Eye (tissue), 1 donor: ENCODE results near the gene SELENON.
A peak's percentile ranks its signal among the peaks of the same experiment; 100 is the strongest.

Experiments
- DNase-seq: peaks from one replicate; pipeline ENCODE4 v3.0.0-alpha.2; 2015

The SELENON gene

DNA sequence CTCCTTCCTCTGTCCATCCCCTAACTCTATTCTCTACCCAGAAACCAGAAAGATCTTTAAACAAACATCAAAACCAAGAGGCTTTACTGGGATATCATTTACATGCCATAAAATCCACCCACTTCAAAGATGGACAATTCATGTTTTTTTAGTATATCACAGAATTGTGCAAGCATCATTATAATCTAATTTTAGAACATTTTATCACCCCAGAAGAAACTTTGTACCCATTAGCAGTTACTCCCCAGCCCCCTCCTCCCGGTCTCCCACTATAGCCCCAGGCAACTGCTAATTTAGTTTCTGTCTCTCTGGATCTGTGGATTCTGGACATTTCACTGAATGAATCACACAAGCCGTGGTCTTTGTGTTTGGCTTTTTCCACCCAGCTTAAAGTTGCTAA, 4.8 kb upstream of the SELENON start:
- DNase-seq, result no peak

DNA sequence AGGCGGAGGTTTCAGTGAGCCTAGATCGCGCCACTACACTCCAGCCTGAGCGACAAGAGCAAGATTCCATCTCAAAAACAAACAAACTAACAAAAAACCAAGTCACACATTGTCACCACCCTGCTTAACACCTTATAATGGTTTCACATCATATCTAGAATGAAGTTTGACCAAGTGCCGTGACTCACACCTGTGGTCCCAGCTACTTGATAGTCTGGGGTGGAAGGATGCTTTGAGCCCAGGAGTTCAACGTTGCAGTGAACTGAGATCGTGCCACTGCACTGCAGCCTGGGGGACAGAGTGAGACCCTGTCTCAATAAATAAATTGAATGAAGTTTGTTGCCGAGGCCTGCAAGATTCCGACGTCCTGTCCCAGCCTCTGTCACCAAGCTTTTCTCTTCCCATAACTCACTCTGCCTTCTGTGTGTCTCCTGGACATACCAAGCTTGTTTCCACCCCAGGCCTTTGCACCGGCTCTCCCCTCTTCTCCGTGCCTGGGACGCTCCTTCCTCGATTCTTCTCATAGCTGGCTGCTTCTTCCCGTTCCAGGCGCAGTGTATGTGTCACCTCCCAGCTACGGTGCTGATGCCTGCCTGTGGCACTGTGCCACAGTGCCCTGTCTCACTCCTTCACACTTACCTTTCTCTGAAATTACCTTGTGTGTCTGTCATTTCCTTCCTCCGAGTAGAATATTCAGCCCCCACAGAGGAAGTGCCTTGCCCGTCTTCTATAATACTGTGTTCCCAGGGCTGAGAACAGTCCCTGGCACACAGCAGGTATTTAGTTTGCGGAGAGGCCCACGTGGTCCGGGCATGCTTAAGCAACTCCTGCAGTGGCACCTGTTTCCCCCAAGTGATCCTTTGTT, 3.8 kb upstream of the SELENON start:
- DNase-seq, result no peak

DNA sequence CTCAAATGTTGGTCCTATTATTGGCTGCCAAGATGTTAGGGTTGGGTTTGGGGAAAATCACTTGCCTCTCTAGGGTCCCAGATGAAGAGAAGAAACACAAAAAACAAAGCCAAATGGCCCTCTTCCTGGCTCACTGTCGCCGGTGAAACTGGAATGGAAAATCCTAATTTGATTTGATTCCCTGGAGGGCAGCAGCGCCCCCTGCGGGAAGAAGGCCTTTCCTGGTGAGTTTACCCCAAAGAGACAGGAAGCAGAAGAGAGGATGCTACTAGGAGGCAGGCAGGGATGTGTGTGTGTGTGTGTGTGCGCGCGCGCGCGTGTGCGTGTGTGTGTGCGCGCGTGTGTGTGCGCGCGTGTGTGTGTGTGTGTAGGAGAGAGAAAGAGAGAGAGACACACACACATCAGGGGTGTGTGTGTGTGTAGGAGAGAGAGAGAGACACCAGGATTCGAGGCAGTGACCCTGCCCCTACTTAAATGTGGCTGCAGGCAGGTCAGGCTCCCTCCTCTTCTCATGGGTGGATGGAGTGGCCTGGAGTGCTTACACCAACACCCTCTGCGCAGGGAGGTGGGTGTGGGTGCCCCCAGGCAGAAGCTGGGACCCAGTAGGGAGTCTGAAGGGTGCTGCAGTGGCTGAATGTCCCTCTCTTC, 3.1 kb upstream of the SELENON start:
- peak; percentile 89 for DNase-seq

DNA sequence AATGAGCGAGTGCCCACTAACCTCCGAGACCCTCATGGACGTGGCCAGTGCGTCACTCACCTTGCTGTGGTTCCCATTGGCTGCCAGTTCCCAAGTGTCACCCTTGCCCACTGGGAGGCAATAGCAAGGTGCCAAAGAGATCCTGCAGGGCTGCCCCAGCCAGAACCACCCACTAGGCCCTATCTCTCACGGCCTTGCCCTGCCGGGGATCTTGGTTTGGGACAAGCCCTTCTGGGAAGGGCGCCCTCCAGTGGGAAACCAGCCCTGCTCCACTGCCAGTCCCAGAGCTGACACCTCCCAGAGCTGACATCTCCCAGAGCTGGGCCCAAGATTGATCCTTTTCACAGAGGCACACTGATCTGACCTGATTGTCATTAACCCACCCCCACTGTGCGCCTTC, 2.1 kb upstream of the SELENON start:
- no peak for DNase-seq

DNA sequence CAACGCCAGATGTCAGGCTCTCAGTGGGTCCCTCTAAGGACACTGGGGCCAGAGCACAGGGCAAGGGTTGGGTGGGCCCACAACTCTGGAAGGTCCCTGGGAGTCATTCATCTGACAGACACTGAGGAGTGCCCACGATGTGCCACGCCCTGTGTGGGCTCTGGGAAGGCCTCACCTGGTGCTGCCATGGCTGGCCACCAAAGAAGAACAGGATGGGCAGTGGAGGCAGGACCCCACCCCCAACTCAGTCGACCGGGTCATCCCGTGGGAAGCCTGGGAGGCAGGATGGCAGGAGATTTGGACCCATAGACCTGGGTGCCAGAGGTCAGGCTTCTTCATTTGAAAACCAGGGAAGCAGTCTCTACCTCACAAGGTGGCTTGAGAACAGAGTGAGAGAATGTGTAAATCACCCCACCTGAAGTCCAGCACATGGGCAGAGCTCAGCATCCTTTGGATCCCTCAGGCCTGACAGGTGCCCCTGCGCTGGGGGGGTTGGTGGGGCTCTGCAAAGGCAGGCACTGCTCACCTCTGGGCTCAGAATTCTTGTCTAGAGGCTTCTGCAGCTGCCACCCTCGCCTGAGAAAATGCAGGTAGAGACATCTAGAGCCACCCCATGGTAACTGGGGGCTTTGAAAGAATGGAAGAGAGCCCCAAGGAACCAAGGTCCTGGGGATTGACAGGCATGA, 1.2 kb upstream of the SELENON start:
- DNase-seq, result no peak

DNA sequence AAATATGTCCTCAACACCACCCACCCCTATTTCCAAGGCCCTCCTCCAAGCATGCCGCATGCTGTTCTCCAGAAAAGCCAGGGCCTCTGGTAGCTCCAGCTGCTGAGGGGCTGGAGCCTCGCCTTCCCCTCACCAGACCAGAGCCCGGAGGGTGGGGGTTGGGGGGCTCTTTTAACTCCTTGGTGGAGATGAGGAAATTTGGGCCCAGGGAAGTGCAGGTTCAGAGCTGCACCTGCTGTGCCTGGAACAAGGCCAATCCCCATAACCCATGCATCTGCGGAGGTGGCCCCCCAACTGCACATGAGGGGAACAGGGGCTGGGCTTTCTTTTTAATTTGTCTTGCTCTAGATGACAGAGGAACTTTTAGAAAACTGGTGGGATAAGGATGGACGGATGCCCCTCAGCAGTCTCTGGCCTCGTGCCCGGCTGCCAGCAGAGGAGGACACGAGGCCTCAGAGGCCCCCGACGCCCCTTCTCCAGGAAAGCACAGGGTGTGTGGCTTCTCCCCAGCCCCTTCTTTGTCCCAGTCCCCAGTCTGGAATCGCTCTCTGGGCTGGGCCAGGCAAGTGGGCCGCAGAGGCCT, 550 bp upstream of the SELENON start:
- DNase-seq, result peak; percentile 52

DNA sequence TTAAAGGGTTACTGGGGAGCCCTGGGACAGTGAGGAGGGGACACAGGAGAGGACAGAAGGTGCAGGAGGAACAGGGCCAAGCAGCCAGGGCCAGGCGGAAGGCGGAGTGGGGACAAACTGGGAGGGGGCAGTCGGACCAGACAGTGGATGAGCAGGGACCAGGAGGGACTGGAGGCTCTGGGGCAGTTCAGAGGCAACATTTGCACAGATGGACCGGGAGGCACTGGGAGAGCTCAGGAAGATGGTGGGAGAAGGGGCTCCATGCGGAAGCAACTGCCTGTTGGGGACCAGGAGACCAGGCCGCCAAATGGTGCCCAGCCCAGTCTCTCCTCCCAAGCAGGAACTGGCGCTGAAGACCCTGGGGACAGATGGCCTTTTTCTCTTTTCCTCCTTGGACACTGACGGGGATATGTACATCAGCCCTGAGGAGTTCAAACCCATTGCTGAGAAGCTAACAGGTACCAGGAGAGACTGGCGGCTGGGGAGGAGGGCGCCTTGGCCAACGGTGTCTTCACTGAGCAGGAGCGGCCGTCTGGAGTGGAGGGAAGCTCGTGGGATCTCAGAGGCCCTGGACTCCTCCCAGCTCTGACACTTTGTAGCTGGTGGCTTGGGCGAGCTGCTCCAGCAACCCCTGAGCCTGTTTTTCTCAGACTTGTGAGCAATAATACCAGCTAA, 847 bp downstream of the SELENON start:
- DNase-seq, result no peak

DNA sequence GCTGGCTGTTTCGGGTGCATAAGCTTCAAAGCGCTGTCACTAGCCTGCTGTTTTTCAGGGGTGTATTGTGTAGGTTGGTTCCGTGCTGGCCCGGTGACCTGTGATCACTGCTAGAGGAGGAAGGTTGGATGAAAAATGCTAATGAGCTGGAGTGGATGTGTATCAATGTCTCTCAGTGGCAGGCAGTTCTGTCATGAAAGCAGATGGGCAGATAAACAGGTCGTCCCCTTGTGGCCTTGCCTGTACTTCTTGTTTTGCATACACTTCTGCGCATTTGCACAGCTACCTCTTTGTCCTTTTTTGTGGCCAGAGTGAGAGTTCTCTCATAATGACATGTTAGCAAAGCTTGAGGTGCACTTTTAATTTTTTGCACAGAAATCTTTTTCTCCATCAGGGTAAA, 2.9 kb downstream of the SELENON start:
- DNase-seq, result peak; percentile 39

DNA sequence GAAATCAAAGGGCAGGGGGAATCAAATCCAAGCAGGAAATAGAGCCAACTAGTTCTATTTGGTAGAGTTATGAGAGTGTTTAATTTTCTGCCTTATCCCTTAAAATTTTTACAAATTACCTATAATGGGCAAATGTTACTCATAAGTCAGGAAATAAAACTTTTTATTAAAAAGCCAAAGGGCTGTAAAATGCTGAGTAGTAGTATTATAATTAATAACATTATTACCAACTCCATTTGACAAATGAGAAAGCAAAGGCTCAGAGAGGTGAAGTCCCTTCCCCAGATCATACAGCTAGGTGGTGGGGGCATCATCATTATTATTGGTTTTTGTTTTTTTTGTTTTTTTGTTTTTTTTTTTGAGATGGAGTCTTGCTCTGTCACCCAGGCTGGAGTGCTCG, 3.4 kb downstream of the SELENON start:
- DNase-seq, result no peak

DNA sequence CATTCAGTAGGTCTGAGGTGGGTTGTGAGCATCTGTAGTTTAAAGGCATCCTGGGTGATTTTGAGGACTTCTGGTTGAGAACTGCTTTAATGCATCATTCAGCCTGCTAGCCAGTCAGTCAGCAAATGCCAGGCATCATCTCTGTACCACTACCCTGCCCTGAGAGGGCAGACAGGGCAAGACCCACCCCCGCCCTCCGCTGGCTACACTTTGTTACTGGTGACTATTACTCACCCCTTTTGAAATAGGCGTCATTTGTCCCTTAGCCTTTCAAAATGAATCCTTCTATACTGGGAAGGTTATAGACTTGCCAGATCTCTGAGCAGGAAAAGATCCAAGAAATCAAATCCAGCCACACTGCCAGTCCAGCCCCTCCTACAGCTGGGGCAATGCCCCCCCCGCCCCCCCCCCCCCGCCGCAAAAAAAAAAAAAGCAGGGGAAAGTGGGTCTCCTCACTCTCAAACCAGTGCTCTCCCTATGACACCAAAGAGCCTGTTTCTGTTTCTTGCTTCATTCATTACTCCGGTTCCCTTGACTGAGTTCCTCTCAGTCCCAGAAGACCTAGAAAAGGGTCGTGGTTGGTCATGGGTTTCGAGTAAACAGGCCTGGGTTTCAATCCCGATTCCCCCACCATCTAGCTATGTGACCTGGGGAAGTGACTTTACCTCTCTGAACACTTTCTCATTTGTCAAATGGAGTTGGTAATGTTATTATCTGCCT, 4.4 kb downstream of the SELENON start:
- DNase-seq, result no peak

DNA sequence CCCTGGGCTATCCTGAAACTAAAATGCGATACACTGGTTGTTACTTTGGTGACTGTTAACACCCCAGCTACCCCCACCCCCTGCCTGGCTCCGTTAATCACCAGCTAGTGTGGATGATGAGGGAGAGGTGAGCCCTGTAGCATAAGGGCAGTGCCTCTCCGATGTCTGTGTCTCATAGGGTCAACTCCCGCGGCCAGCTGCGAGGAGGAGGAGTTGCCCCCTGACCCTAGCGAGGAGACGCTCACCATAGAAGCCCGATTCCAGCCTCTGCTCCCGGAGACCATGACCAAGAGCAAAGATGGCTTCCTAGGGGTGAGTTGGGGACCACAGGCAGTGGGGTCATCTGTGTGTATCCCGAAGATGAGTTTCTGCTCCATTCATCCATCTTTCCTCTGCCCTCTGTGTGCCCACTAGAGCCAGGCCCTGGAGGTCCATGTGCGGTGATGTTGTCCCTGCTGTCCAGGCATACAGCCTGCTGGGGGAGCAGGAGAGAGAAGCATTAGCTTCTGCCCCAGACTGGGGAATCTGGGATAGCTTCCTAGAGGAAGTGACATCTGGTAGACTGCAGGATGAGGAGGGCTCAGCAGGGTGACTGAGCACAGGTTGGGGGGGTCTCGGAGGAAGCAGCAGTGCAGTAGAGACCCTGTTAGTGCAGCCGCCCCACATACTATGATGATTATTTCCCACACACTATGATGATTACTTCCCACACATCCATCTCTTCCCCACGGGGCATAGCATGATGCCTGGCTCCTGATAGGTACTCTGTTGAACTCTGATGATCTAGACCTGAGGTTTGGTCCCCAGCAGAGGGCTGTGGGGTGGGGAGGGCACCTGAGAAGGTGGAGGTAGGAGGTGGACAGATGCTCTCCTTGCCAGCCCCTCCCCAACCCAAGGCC, 5.2 kb downstream of the SELENON start:
- no peak for DNase-seq

DNA sequence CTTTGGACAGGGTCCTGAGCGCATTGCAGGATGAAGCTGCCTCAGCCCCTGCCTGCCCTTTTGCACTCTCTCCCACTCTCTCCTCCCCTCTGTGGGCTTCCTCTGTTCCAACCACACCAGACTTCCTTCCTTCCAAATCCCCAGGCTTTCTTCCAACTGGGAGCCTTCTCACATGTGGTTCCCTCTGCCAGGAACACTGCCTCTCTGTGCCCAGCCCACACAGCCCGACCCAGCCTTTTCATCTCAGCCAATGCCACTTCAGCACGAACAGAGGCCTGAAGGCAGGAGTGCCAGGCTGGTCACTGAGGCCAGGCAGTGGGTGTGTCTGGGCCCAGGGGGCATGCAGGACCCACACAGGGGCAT, 5.9 kb downstream of the SELENON start:
- DNase-seq, result no peak

DNA sequence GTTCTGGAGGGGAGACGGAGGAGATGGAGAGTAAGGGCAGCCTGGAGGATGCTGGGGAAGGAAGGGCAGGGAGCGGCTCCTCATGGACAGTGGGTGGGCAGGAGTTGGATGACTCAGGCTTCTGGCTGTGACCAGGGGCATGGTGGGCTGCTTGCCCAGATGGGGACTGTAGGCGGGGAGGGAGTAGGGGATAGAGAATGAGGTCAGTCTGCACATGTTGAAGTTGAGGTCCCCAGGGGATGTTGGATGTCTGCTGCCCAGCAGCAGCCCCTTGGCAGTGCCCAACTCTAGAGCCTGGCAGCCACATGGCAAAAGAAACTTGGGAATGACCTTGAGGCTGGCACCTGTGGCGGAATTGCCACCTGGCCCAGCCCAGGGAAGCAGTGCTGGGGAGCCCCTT, 6.4 kb downstream of the SELENON start:
- DNase-seq, result no peak

DNA sequence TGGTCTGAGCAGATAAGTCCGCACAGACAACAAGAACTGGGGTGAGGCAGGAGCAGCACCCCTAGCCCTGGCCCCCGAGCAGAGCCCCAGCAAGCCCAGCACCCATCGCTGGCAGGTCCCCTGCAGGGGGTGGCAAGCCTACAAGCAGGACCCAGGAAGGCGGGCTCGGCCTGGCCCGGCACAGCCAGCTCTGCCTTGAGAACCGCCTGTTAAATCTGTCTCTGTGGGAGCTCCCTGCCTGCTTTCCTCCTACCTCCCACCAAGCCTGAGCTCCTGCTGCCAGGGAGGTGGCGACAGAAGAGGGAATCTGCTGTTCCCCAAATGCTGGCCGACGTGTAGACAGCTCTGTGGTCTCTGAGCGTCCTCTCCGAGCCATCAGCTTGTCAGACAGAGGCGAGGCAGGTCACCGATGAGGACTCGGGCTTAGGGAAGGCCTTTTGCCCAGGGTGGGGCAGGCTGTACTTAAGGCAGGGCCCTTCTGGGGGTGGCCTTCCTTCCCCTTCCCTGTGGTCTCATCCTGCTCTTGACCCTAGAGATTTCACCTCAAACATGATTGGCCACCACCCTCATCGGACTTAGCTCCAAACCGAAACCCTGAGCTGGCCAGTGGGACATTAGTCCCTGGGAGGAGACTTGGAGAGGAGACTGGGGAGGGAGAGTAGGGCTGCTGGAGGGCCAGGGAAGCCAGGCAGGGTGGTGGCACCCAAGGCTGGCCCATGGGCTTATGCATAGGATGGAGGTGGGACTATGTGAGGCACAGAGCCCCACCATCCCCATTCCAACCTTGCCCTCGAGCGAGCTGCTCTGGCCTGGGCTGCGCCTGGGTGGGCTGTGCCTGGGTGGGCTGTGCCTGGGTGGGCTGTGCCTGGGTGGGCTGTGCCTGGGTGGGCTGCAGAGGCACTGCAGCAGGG, 7.7 kb downstream of the SELENON start:
- DNase-seq, result no peak

DNA sequence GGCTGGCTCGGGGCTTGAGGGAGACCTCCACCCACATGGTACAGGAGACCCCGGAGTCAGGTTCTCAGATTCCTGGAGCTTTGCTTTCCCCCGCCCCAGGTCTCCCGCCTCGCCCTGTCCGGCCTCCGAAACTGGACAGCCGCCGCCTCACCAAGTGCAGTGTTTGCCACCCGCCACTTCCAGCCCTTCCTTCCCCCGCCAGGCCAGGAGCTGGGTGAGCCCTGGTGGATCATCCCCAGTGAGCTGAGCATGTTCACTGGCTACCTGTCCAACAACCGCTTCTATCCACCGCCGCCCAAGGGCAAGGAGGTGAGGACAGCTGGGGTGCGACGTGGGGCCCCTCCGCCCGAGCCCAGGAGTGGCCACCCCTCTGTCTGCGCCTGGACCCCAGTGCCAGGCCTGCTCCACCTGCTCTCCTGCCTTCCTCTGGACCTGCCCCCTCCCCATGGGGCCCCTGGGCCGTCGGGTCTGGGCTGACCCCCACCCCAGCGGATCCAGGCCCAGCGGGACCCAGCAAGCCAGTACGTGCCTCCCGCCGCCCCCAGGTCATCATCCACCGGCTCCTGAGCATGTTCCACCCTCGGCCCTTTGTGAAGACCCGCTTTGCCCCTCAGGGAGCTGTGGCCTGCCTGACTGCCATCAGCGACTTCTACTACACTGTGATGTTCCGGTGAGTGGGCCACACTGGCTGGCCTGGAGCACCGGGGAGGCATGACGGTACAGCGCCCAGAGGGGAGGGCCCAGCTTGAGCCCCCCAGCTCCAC, 8.7 kb downstream of the SELENON start:
- no peak for DNase-seq

DNA sequence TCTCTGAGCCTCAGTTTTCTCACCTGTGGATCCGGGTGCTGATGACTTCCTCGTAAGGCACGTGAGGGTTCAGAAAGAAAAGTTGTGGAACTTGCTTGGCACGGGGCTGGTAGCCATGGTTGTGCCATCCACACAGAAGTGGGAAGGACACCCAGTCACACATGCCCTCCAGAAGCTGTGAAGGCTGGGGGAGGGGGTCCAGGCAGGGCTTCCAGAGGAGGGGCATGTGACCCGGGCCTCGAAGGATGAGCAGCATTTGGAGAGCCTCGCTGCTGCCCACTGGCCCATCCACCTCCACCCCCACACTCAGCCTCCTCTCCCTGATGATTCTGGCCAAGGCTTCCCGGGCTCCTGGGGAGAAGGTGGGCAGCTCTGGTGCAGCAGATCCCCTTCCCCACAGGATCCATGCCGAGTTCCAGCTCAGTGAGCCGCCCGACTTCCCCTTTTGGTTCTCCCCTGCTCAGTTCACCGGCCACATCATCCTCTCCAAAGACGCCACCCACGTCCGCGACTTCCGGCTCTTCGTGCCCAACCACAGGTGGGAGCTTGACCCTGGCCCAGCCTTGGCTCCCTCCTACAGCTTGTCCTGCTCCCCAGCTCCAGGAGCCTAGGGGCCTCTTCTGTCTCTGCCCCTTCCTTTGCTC, 9.4 kb downstream of the SELENON start:
- DNase-seq, result no peak

DNA sequence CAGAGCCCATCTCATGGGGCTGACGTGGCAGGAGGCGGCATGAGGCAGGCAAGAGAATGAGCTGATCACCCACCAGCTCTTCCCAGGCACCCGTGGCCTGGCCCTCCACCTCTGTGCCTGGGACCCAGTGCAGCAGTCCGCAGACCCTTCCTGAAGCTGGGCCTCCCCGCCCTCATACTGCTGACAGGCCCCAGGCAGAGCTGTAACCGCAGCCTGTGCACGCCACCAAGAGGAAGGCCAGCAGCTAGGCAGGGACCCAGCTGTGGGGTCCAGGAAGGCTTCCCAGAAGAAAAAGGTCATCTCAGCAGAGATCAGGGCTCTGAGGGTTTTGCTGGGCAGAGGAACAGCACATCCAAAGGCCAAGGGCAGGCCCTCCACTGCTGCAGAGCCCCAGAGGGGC, 9.9 kb downstream of the SELENON start:
- no peak for DNase-seq

DNA sequence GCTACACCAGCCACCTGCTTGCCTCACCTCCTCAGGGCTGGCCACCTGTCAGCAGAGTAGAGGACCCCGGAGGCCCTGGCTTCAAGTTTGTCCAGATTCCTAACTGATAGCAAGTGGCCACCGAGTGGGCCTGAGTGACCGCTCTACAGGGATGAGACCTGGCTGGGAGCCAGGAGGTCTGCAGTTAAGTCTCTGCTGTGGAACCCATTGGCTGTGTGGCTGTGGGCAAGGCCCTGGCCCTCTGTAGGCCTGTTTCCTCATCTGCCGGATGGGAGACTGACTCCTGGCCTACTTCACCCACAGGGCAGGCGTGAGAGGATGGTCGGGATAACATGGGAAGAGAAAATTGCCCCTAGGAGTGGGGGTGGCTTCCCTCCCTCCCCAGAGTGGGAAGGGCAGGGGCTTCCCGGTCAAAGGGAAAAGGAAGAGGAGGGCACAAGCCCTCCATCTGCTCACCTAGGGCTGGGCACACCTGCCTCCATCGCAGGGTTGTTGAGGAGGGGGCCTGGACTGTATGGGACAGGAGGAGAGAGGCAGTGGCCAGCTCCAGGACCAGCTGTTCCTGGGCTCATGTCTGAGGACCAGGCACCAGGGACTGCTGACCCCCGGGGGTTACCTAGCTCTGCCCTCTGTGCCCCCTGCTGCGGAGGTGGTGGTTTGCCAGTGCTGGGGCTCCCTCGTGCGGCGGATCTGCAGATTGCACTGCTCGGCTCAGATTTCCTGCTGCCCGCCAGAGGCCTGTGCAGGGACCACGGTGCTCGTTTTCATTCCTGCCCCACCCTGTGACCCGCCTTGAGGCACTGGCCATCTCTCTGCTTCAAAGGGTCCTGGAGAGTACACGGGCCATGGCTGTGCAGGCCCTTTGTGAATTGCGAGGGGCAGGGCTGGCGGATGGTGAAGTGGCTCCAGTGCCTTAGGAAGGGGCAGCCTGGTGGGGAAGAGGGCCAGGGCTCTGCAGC, 10.6 kb downstream of the SELENON start:
- peak; percentile 91 for DNase-seq
